HUES6 (cell line): ENCODE results near the gene VWA3B.
A peak's percentile ranks its signal among the peaks of the same experiment; 100 is the strongest.

Experiments used
- H3K27ac ChIP-seq: 2 replicates; pipeline ENCODE4 v1.7.0; 2013; ENCODE audit warnings: low read depth, mild to moderate bottlenecking, low read length, inconsistent platforms
- H3K27me3 ChIP-seq: 2 replicates; pipeline ENCODE4 v1.6.1; 2013; ENCODE audit warnings: low read length; ENCODE audit not compliant: control insufficient read depth, insufficient read depth
- H3K36me3 ChIP-seq: 2 replicates; pipeline ENCODE4 v1.6.1; 2013; ENCODE audit warnings: low read length; ENCODE audit not compliant: control insufficient read depth, insufficient read depth
- H3K4me1 ChIP-seq: 2 replicates; pipeline ENCODE4 v1.6.1; 2013; ENCODE audit warnings: low read length; ENCODE audit not compliant: control insufficient read depth, insufficient read depth
- H3K4me3 ChIP-seq: 2 replicates; pipeline ENCODE4 v1.5.1; 2013; ENCODE audit warnings: low read depth, low read length
- H3K9ac ChIP-seq: one replicate; pipeline ENCODE4 v1.6.1; 2013; ENCODE audit warnings: mild to moderate bottlenecking, low read length
- H3K9me3 ChIP-seq: 2 replicates; pipeline ENCODE4 v1.6.1; 2013; ENCODE audit warnings: low read depth, low read length; ENCODE audit not compliant: control insufficient read depth, insufficient read depth

Gene VWA3B

GRCh38 chr2:98333922-98334321, 247.0 kb downstream of the VWA3B start:
- Histone ChIP-seq H3K36me3 (no peaks in the 10 kb centered on the region), H3K27ac (no peak overlapping the region), H3K9ac (peak overlapping the region; percentile 41), H3K27me3 (peaks cover 39% of the 10 kb centered on the region), H3K4me1 (peaks cover 22% of the 10 kb centered on the region), H3K4me3 (peak overlapping the region; percentile 41), H3K9me3 (peaks cover 10% of the 10 kb centered on the region; the same call in 1 of the 2 replicates)

DNA sequence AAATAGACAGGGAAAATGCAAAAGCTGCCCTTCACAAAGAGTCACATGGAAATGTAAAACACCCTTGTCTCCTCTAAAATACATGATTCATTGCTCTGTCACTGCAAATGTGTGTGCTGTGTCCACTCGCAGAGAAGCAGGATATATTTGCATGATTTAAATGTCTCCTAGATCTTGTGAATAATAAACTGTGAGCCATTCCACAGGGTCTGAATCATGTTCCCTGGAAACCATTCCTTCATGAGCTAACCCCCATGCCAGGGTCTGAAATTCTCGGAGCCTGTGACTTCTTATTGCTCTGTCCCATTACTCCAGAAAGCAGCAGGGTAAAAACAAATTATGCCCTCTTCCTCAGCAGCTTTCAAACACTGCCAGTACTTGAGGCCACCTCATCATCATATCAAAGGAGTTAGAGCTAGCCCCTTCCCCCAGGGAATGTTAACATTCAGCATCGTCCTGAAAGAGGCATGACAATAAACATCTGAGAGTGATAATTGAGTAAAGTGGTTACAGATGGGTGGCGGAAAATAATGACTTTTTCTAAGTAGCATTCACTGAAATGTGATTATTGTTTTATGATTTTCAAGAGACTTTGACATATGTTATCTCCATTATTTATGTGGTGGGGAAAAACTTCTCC, 247.6 kb downstream of the VWA3B start:
- peak overlapping the region; percentile 41 for H3K9ac ChIP-seq
- H3K4me1 ChIP-seq = peaks cover 24% of the 10 kb centered on the region
- no peaks in the 10 kb centered on the region for H3K36me3 ChIP-seq
- H3K4me3 ChIP-seq = peak overlapping the region; percentile 41
- peak overlapping the region; percentile 11; the same call in 1 of the 2 replicates for H3K27ac ChIP-seq
- peaks cover 8% of the 10 kb centered on the region; the same call in 1 of the 2 replicates for H3K9me3 ChIP-seq
- H3K27me3 ChIP-seq = peaks cover 41% of the 10 kb centered on the region

GRCh38 chr2:98335271-98335670, 248.3 kb downstream of the VWA3B start:
- Histone ChIP-seq H3K4me3 (0 out of 2 replicates have a peak overlapping the region, but pooled peaks have one; percentile 41), H3K9ac (no peak overlapping the region), H3K27ac (peak overlapping the region; percentile 11; the same call in 1 of the 2 replicates), H3K36me3 (no peaks in the 10 kb centered on the region), H3K4me1 (peaks cover 27% of the 10 kb centered on the region), H3K27me3 (peaks cover 47% of the 10 kb centered on the region), H3K9me3 (peaks cover 4% of the 10 kb centered on the region; the same call in 1 of the 2 replicates)

GRCh38 chr2:98341241-98341640, 254.3 kb downstream of the VWA3B start:
- Histone ChIP-seq H3K4me3 (no peak overlapping the region), H3K36me3 (no peaks in the 10 kb centered on the region), H3K4me1 (peaks cover 8% of the 10 kb centered on the region; the same call in 1 of the 2 replicates), H3K9ac (no peak overlapping the region), H3K27ac (no peak overlapping the region), H3K9me3 (peaks cover 4% of the 10 kb centered on the region; the same call in 1 of the 2 replicates), H3K27me3 (peaks cover 56% of the 10 kb centered on the region)

GRCh38 chr2:98343285-98343684, 256.3 kb downstream of the VWA3B start:
- peaks cover 17% of the 10 kb centered on the region for H3K4me1 ChIP-seq
- peaks cover 72% of the 10 kb centered on the region for H3K27me3 ChIP-seq
- H3K36me3 ChIP-seq = no peaks in the 10 kb centered on the region
- no peak overlapping the region for H3K4me3 ChIP-seq
- H3K27ac ChIP-seq = no peak overlapping the region
- peaks cover under 1% of the 10 kb centered on the region; the same call in 1 of the 2 replicates for H3K9me3 ChIP-seq
- no peak overlapping the region for H3K9ac ChIP-seq

- H3K27ac ChIP-seq = no peak within 1 kb of the TSS
- no peak within 1 kb of the TSS for H3K9ac ChIP-seq
- H3K4me3 ChIP-seq = peak within 1 kb of the TSS; percentile 49
- H3K36me3 ChIP-seq = no peaks in the 10 kb centered on the region
- H3K27me3 ChIP-seq = peaks cover 92% of the 10 kb centered on the region
- peaks cover 18% of the 10 kb centered on the region for H3K4me1 ChIP-seq
- H3K9me3 ChIP-seq = peaks cover 5% of the 10 kb centered on the region; the same call in 1 of the 2 replicates
These were observed 259.6 kb downstream of the VWA3B start, which contains the start of gene CNGA3 for GRCh38 chr2:98346311-98347236. TSS of gene CNGA3 (plus strand) at chr2:98346456. CDS start at chr2:98369976, 23,520 bp downstream.

DNA sequence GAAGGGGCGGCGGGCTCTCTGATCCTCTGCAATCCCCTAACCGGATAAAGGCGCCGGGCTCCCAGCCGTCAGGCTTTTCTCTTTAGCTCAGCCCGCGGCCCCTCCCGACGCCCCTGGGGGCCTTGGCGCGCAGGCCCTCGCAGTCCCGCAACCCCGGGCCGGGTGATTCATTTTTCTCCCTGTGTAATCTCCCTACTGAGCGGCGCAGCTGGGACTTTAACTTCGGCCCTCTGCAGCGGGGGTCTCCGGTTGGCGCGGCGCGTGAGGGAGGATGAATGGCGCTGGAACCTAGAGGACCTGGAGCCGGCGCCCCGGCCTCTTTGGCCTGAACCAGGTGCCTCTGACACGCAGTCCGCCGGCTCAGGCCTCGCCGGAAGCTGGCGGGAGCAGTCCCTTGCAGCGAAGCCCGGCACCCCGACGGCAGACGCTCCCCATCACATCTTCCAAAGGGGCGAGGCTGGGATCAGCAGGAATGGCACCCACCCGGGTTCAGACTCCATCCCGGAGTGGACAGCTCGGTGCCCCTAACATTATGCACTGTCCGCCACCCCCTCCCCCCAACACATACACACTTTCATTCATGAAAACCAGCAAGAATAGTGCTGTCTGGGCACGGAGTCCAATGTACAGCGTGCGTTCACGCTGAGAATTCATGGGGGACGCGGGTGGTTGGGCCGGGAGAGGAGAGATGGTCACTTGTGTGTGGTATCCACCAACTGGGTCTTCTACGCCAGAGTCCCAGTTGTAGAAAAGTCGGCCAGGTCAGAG, 260.5 kb downstream of the VWA3B start:
- no peaks in the 10 kb centered on the region for H3K36me3 ChIP-seq
- H3K27me3 ChIP-seq = peaks cover 85% of the 10 kb centered on the region
- H3K27ac ChIP-seq = no peak overlapping the region
- H3K9me3 ChIP-seq = peaks cover 11% of the 10 kb centered on the region; the same call in 1 of the 2 replicates
- peaks cover 18% of the 10 kb centered on the region for H3K4me1 ChIP-seq
- peak overlapping the region; percentile 49 for H3K4me3 ChIP-seq
- no peak overlapping the region for H3K9ac ChIP-seq

GRCh38 chr2:98348066-98348561, 261.1 kb downstream of the VWA3B start:
- Histone ChIP-seq H3K4me1 (peaks cover 18% of the 10 kb centered on the region), H3K9me3 (peaks cover 11% of the 10 kb centered on the region; the same call in 1 of the 2 replicates), H3K4me3 (peak overlapping the region; percentile 49), H3K27me3 (peaks cover 79% of the 10 kb centered on the region), H3K27ac (no peak overlapping the region), H3K36me3 (no peaks in the 10 kb centered on the region), H3K9ac (no peak overlapping the region)

GRCh38 chr2:98350411-98350810, 263.4 kb downstream of the VWA3B start:
- H3K4me1 ChIP-seq = peaks cover 18% of the 10 kb centered on the region
- no peaks in the 10 kb centered on the region for H3K36me3 ChIP-seq
- H3K4me3 ChIP-seq = no peak overlapping the region
- H3K9me3 ChIP-seq = peaks cover 15% of the 10 kb centered on the region
- H3K27ac ChIP-seq = no peak overlapping the region
- no peak overlapping the region for H3K9ac ChIP-seq
- peaks cover 56% of the 10 kb centered on the region for H3K27me3 ChIP-seq

DNA sequence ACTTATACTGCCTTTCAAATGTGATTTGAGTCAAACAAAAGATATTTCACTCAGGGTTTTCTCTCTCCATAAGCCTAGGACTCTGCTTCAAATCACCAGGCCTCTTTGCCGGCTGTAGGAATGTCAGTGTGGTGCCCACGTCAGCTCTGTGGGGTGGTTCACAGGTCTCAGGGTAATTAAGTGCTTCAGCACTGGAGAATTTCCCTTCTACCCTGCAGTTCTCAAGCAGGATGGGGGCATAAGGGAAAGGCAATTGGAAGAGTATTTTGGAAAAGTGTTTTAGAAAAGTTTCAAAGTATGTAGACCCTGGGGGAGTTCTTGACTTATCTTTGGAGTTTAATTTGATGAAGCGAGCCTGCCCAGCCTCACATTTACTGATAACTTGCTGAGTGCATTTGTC, 268.9 kb downstream of the VWA3B start:
- Histone ChIP-seq H3K4me3 (no peak overlapping the region), H3K4me1 (no peaks in the 10 kb centered on the region), H3K9ac (no peak overlapping the region), H3K36me3 (no peaks in the 10 kb centered on the region), H3K9me3 (peaks cover 14% of the 10 kb centered on the region), H3K27ac (no peak overlapping the region), H3K27me3 (peaks cover 6% of the 10 kb centered on the region)
